Stimulated activated CD4-positive, alpha-beta T cell treated with anti-CD3 and anti-CD28 coated beads, Interleukin-4, amount 100 ng/mL, for 1 hour (primary cell): ENCODE data around the gene EPS15.

Experiments used
- DNase-seq: peaks from one replicate; pipeline ENCODE4 v3.0.0-alpha.2; 2020

Gene EPS15

DNA sequence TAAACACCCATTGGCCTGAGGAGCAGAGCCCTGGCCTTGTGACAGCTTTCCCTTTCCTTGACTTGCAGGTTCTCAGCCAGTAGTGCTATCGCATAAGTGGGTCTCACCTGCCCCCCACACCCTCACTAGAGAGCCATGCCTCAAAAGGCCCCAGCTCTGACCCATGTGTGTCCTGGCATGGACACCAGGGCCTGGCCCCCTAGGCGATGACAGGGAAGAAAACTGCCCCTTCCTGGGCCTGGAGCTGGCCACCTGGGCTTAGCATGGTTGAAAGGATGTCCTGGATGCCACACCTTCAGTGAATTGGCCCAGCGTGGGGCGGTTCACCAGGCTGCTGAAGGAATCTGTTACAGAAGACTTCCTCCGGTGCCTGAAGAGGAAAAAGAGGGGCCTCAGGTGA, 207.2 kb downstream of the EPS15 start:
- no peak for DNase-seq

DNA sequence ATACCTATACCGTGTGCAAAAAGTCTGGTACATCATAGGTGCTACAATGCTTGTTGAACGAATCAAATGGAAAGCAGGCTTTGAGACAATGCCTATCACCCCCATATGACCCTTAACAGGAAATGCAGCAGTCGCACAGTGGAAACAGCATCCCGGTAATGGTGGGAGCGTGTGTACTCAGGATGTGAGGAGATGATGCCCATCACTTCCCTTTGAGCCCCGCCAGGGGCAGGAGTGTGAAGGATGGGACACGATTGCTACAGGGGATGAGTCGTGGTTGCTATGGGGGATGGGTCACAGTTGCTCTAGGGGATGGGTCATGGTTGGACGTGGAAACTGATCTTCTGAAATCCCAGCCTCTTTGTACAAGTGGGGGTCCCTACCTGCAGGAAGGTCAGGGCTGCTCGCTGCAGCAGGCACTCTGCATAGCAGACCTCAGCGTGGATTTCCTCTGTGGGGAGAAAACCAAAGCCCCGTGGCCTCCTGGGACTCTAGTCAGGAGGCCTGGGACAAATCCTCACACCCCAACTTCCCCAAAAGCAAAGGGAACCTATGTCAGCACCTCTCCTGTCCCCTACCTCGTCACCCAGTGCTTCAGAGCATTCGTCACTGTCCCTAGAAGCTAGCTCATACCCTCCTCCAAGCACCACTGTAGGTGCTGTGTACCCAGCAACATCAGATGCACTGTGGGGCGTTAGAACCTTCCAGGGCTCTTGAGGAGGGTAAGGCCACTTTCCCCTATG, 208.0 kb downstream of the EPS15 start:
- no peak for DNase-seq

GRCh38 chr1:51309291-51309690, 209.8 kb downstream of the EPS15 start:
- DNase-seq = no peak

DNA sequence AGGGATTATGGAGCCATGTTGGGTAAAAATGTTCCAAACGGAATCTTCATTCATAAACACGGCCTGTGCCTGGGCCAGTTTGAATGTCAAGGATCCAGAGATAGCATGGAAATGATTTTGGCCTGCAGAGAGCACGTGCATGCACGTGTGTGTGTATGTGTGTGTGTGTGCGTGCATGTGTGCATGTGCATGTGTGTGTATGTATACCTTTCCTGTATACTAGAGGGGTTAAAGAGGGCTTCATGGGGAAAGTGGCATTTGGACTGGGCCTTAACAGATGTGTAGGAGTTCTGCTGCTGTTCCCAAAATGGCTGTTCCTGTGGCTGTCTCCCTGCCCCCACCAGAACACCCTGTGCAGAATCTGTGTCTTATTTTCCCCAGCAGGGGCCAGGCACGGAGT, 210.4 kb downstream of the EPS15 start:
- no peak for DNase-seq

GRCh38 chr1:51306950-51307349, 212.1 kb downstream of the EPS15 start:
- DNase-seq = no peak

GRCh38 chr1:51305371-51305823, 213.7 kb downstream of the EPS15 start:
- no peak for DNase-seq

GRCh38 chr1:51304360-51304759, 214.7 kb downstream of the EPS15 start:
- DNase-seq = no peak
